Prostate gland (tissue), 2 donors: ENCODE results near the gene DOCK4.

ENCODE experiments used
- POLR2AphosphoS5 ChIP-seq: sonication (generic); formaldehyde crosslinking; IDR thresholded peaks from one replicate; pipeline ENCODE4 v1.6.1; 2017; ENCODE audit warnings: antibody characterized with exemption
- TF ChIP-seq, protein P1 (sequence below), 4 experiments: fragments of 200-600 bp in 2 of 4; fragments of 450-650 bp in 2 of 4; sonication (generic) in 2 of 4; IDR thresholded peaks; 1 replicate in 3 of 4; 2 replicates in 1 of 4; pipeline ENCODE4 v1.5.1; 2016 to 2019; ENCODE audit warnings: antibody characterized with exemption in 4 of 4, mild to moderate bottlenecking in 2 of 4, moderate library complexity in 2 of 4

DNA sequence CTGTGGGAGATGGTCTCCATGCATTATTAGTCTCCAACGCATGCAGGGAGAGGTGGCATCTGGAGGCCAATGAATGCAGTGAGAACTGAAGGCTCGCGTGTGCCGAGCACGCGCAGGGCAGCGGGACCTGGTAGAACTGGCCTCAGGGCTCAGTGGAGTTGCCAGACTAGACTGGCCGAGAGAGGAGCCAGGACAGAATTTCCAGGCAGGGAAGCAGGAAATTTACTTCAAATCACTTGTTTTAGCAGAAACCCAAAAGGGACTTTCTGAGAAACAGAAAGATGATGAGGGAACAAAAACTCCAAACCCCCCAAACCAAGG lies 332.9 kb downstream of the DOCK4 start:
- no peak for TF ChIP-seq POLR2AphosphoS5
- TF ChIP-seq, protein P1, sequence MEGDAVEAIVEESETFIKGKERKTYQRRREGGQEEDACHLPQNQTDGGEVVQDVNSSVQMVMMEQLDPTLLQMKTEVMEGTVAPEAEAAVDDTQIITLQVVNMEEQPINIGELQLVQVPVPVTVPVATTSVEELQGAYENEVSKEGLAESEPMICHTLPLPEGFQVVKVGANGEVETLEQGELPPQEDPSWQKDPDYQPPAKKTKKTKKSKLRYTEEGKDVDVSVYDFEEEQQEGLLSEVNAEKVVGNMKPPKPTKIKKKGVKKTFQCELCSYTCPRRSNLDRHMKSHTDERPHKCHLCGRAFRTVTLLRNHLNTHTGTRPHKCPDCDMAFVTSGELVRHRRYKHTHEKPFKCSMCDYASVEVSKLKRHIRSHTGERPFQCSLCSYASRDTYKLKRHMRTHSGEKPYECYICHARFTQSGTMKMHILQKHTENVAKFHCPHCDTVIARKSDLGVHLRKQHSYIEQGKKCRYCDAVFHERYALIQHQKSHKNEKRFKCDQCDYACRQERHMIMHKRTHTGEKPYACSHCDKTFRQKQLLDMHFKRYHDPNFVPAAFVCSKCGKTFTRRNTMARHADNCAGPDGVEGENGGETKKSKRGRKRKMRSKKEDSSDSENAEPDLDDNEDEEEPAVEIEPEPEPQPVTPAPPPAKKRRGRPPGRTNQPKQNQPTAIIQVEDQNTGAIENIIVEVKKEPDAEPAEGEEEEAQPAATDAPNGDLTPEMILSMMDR (IDR thresholded peaks at IDR 0.05) = no peak
